Esophagus squamous epithelium (tissue), 5 donors: ENCODE data around the gene EIPR1. TPM values are rescaled to one million over a fixed set of nuclear protein-coding genes. Genes with fewer than 3 reads are reported as not detected.

Source experiments
- DNase-seq: peaks from one replicate; lab custom pipeline; 2025; lab: John Stamatoyannopoulos, UW
- H3K27ac ChIP-seq, 4 donors: fragments of 200-600 bp; sonication (generic); one replicate each; pipeline ENCODE4 v1.5.1; 2016 to 2019; ENCODE audit warnings: mild to moderate bottlenecking in 1 of 4
- H3K27me3 ChIP-seq, 4 donors: fragments of 200-600 bp; sonication (generic); 1 replicate in 3 of 4; 2 replicates in 1 of 4; pipeline versions ENCODE4 v1.5.1 to v1.6.0; 2017 to 2021; ENCODE audit warnings: antibody characterized with exemption in 1 of 4
- H3K36me3 ChIP-seq, 3 donors: fragments of 200-600 bp; sonication (generic); one replicate each; pipeline ENCODE4 v1.5.1; 2016 to 2019
- H3K4me1 ChIP-seq, 3 donors: fragments of 200-600 bp; sonication (generic); one replicate each; pipeline ENCODE4 v1.5.1; 2017 to 2019
- H3K4me3 ChIP-seq, 4 donors: fragments of 200-600 bp; sonication (generic); 1 replicate in 3 of 4; 2 replicates in 1 of 4; pipeline ENCODE4 v1.5.1; 2016 to 2019; ENCODE audit warnings: mild to moderate bottlenecking in 2 of 4, moderate library complexity in 1 of 4
- H3K9me3 ChIP-seq, 3 donors: fragments of 200-600 bp; sonication (generic); one replicate each; pipeline ENCODE4 v1.5.1; 2016 to 2019
- CTCF ChIP-seq, 6 experiments: fragments of 450-650 bp in 4 of 6; fragments of 200-600 bp in 2 of 6; sonication (generic) in 2 of 6; IDR thresholded peaks; one replicate each; pipeline ENCODE4 v1.5.1; 2016 to 2019; ENCODE audit warnings: antibody characterized with exemption in 6 of 6, mild to moderate bottlenecking in 4 of 6, moderate library complexity in 4 of 6
- POLR2A ChIP-seq, 4 donors: fragments of 450-650 bp; IDR thresholded peaks; one replicate each; pipeline ENCODE4 v1.6.1; 2017; ENCODE audit warnings: antibody characterized with exemption in 4 of 4, mild to moderate bottlenecking in 4 of 4, moderate library complexity in 3 of 4
- WGBS, 2 donors: methylation state at CpG; one replicate each; pipeline ENCODE4 v1.1.5; 2018; 5-methylcytosine and 5-hydroxymethylcytosine counted together
- intact Hi-C: fragments of 100-400 bp; cut with DNase I; formaldehyde crosslinking; loops from one replicate; pipeline ENCODE4 v1.15.0; 2022
- total RNA-seq, 4 donors: library from RNA; depleted of rRNA; stranded (reverse); fragments of >200 nt; gene quantifications; one replicate each; pipeline ENCODE4 v1.1.0, GENCODE V29; 2016
- donor health status: DM: yes; HTN: yes; CAD: no.

Gene EIPR1
- total RNA-seq, 4 donors from 2014 or later = 27.3 to 50.6 (median 31.9) TPM

DNA sequence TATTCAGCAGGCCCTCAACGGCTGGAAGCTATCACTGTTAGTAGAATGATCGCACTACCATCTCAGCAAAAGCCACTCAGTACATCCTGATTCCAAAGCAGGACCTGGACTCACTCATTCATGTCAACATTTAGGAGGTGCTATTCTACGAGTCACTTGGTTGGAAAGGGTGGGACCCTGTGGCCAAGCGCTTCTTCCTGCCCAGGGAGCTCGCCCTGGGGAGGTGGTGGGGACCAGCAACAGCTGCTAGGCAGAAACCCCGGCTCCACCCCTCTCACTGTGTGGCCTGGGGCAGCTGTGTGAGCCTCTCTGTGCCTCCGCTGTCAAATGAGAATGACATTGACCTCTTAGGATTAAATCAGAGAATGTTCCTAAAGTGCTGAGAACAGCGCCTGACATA, 231.4 kb downstream of the EIPR1 start:
- no peak for DNase-seq
- H3K4me1 ChIP-seq = peaks cover 0 to 10% (median 0%) of the 10 kb centered on the region in 3 donors
- H3K4me3 ChIP-seq = no peak overlapping the region
- no peaks in the 10 kb centered on the region for H3K36me3 ChIP-seq
- H3K27ac ChIP-seq = no peak overlapping the region
- no peaks in the 10 kb centered on the region for H3K9me3 ChIP-seq
- intact Hi-C loops = no loop called here
- no peak for TF ChIP-seq POLR2A (IDR thresholded peaks at IDR 0.05)
- no peak for TF ChIP-seq CTCF (IDR thresholded peaks at IDR 0.05)
- no peaks in the 10 kb centered on the region for H3K27me3 ChIP-seq
- WGBS, 2 donors = 65 to 66% methylated on average over 5 to 8 of the region's 8 CpGs

- Histone ChIP-seq H3K36me3 (no peaks in the 10 kb centered on the region), H3K4me3 (no peak overlapping the region), H3K27ac (no peak overlapping the region), H3K9me3 (no peaks in the 10 kb centered on the region), H3K27me3 (no peaks in the 10 kb centered on the region), H3K4me1 (peaks cover 0 to 10% (median 0%) of the 10 kb centered on the region in 3 donors)
- TF ChIP-seq POLR2A (IDR thresholded peaks at IDR 0.05) (no peak), CTCF (IDR thresholded peaks at IDR 0.05) (no peak)
- 60 to 72% methylated on average over 1 to 5 of the region's 15 CpGs for WGBS, 2 donors
- no peak for DNase-seq
- intact Hi-C loops = no loop called here
Measured at GRCh38 chr2:3145471-3146021, 232.1 kb downstream of the EIPR1 start.

GRCh38 chr2:3144856-3145255, 232.8 kb downstream of the EIPR1 start:
- H3K36me3 ChIP-seq = no peaks in the 10 kb centered on the region
- TF ChIP-seq CTCF (IDR thresholded peaks at IDR 0.05) (no peak), POLR2A (IDR thresholded peaks at IDR 0.05) (no peak)
- peaks cover 0 to 10% (median 0%) of the 10 kb centered on the region in 3 donors for H3K4me1 ChIP-seq
- intact Hi-C loops = no loop called here
- 63 to 72% methylated on average over 5 to 6 of the region's 6 CpGs for WGBS, 2 donors
- H3K27me3 ChIP-seq = no peaks in the 10 kb centered on the region
- no peak overlapping the region for H3K4me3 ChIP-seq
- no peak for DNase-seq
- no peaks in the 10 kb centered on the region for H3K9me3 ChIP-seq
- H3K27ac ChIP-seq = no peak overlapping the region

GRCh38 chr2:3143602-3144001, 234.0 kb downstream of the EIPR1 start:
- H3K4me3 ChIP-seq = no peak overlapping the region
- no peak for TF ChIP-seq CTCF (IDR thresholded peaks at IDR 0.05)
- TF ChIP-seq POLR2A (IDR thresholded peaks at IDR 0.05) = no peak
- WGBS, 2 donors = 65 to 84% methylated on average over 7 to 8 of the region's 8 CpGs
- intact Hi-C loops = no loop called here
- no peaks in the 10 kb centered on the region for H3K27me3 ChIP-seq
- H3K9me3 ChIP-seq = no peaks in the 10 kb centered on the region
- H3K4me1 ChIP-seq = peaks cover 0 to 10% (median 0%) of the 10 kb centered on the region in 3 donors
- DNase-seq = no peak
- no peaks in the 10 kb centered on the region for H3K36me3 ChIP-seq
- no peak overlapping the region for H3K27ac ChIP-seq

GRCh38 chr2:3142961-3143571, 234.6 kb downstream of the EIPR1 start:
- H3K27ac ChIP-seq = no peak overlapping the region
- H3K9me3 ChIP-seq = no peaks in the 10 kb centered on the region
- H3K4me3 ChIP-seq = no peak overlapping the region
- no peaks in the 10 kb centered on the region for H3K36me3 ChIP-seq
- TF ChIP-seq POLR2A (IDR thresholded peaks at IDR 0.05) (no peak), CTCF (IDR thresholded peaks at IDR 0.05) (no peak)
- no peak for DNase-seq
- no peaks in the 10 kb centered on the region for H3K27me3 ChIP-seq
- peaks cover 0 to 10% (median 0%) of the 10 kb centered on the region in 3 donors for H3K4me1 ChIP-seq
- WGBS, 2 donors = 55 to 69% methylated on average over 11 to 12 of the region's 18 CpGs
- intact Hi-C loops = no loop called here
